GM12872 (cell line): ENCODE measurements around the gene EYA4.

Experiments
- TF ChIP-seq, protein P1 (sequence below): IDR thresholded peaks from 3 replicates; pipeline ENCODE4 v1.5.1; 2011; ENCODE audit warnings: low read depth, mild to moderate bottlenecking, low read length, moderate library complexity; ENCODE audit not compliant: insufficient read depth

Gene EYA4

DNA sequence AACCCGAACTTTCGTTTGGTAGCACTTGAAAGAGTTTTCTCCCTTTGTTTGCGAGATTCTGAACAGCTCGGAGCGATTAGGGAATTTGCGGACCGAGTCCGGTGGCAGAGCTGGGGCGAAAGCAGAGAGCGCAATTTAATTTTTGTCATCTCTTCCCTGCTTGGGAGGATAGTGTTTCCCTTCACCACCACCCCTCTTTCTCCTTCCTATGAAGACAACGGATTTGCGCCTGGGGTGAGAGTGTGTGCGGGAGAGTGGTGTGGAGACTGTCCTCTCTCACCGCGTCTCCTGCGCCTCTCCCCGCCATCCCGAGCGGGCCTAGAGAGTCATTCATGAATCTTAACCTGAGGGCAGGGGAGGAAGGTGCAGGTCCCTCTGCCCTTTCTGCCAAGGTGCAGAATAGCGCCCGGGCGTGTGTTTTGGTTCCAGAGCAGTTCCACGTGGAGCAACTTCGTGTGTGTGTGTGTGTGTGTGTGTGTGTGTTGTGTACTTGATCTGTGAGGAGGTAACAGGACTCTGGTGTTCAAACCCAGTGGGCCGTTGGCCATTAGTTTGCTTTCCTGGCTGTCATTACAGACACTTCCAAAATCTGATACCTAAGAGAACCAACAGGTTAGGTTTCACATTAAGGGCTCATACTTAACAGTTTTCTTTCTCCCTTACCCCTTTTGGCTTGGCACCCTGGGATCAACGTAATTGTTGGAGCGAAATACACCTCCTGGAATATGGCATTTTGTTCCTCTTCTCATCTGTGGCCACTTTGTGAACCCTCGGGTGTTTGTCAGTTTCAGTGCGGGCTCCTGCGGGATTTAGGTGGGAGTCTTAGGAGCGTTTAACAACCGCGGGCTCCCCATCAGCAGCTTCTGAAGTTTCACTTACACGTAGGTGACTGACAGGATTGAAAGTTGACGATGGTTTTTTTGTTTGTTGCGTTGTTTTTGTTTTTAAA lies 1.8 kb downstream of the EYA4 start:
- TF ChIP-seq, protein P1, sequence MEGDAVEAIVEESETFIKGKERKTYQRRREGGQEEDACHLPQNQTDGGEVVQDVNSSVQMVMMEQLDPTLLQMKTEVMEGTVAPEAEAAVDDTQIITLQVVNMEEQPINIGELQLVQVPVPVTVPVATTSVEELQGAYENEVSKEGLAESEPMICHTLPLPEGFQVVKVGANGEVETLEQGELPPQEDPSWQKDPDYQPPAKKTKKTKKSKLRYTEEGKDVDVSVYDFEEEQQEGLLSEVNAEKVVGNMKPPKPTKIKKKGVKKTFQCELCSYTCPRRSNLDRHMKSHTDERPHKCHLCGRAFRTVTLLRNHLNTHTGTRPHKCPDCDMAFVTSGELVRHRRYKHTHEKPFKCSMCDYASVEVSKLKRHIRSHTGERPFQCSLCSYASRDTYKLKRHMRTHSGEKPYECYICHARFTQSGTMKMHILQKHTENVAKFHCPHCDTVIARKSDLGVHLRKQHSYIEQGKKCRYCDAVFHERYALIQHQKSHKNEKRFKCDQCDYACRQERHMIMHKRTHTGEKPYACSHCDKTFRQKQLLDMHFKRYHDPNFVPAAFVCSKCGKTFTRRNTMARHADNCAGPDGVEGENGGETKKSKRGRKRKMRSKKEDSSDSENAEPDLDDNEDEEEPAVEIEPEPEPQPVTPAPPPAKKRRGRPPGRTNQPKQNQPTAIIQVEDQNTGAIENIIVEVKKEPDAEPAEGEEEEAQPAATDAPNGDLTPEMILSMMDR = no peak

DNA sequence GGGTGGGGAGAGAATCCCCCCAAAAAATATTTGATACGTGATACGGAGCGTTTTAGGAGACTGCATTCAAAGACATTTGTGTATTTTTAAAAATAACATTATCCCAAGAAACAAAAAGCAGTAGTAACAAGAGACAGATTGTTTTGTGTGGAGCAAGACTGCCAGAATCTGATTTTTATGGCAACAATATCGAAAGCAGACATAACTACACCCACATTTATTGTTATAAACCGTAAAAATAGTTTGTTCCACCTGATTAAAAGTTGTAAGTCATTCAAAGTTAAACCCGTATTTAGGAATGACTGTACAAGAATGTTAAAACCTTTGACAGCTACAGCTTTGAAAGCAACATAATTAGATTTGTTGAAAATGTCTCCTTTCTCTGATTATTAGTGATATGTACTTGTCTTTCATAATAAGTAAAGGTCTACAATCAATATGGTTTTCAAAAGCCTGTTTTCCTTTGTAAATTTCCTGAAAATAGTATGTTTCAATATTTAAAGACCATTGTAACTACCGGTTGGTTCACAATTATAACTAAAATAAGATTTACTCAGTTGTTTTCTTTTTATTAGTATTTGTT lies 2.7 kb downstream of the EYA4 start:
- TF ChIP-seq, protein P1 = no peak

DNA sequence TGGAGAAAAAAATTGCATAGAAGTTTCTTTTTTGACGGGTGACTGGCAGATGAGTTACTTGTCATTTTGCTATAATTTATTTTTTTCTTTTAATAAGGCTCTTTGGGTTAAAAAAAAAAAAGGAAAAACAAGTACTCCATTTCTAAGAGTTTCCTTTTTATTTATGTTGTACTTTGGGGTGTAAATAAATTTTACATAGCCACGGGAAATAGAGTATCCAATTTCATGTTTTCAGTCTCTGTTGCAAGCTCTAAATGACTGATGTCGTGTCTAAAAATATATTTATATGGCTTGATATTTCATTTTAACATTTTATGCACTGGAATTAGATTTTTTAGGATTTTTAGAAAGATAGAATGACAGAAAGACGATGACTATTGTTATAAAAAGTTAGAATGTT lies 3.4 kb downstream of the EYA4 start:
- TF ChIP-seq, protein P1 = no peak

DNA sequence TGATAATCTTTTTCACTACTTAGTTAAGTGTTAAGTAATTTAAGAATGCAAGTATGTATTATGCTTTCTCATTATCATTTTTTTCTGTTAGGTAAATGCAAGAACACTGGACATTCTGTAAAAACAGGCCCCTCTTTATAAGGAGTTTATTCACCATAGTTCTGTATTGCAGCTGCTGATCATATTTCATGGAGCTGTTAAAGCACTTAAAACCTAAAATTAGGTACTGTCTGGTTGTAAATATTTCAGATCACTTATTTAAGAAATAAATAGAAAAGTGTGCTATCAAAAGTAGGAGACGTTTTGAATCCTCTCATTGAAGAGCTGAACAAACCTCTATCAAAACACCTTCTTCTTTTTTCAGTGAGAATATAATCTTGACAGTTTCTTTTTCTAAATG lies 3.9 kb downstream of the EYA4 start:
- TF ChIP-seq, protein P1 = no peak

DNA sequence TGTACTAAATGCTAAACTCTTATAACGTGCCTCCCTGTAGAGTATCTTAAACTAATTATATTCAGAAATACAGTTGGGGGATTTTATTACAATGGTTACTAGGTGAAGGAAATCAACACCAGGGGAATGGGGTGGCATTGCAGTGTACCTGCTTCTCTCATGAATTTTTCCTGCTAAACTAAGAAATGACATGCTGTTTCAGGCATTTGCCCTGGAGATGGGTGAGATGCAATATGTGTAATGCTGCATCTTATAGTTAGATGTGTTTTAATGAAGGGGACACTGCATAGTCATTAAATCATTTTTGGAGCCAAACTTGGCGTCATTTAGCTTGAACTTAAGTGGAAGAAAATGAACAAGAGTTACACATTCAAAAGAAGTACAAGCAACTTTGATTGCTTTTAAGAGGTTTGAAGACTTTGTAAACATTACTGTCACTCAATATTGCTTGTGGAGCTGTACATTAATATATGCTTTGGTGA lies 4.3 kb downstream of the EYA4 start:
- TF ChIP-seq, protein P1 = no peak

DNA sequence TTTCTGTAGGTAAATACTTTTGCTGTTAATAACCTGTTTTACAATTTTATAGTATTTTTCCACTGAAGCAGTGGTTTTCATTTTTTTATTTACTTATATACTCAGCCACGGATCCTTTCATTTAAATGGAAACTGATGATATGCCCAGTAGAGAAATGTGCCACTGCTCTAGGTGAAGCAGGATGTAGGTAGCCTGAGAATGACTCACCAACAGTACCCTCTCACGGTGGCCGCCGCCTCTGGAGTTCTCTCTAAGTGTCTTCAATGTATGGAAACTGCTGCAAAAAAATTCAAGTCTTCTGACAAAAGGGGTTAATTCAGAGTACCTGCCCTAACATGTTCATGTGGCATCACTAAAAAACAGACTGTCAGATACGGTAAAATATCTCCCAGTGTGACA lies 6.4 kb downstream of the EYA4 start:
- TF ChIP-seq, protein P1 = no peak

DNA sequence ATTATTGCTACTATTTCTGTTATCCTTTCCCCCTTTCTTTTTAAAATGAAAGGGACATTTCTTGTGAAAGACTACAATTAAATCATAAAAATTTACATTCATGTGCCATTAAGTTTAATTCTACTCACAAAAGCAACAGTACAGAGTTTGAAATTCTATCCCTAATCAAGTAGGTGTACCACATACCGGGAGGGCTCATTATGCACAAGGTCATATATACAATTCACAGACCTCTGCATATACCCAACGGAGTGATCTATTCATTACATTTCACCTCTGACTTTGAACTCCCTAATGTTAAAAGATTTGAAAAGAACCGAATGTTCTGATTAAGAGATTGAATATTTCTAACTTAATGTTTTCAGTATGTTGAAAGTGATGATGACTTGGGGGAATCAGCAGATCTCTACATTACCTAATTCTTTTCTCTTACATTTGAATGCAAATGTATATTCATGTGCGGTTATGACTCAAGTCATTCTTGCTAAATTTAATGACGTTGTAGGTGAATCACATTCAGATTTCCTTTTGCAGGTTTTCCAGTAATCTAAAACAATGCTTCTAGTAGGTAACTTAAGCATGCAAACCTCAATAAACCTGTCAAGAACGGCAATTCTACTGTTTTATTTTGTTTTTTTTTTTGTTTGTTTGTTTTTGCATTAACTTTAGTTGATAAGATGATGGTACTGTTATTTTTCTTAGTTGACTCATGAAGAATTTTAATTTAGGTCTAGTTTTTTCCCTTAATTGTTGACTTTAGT lies 7.3 kb downstream of the EYA4 start:
- TF ChIP-seq, protein P1 = no peak
